Activated CD4-positive, alpha-beta T cell treated with anti-CD3 and anti-CD28 coated beads, Interleukin-2, amount 50 U/mL, for 16 hours (primary cell): ENCODE results near the gene STAM2.

Source experiments
- DNase-seq: peaks from one replicate; pipeline ENCODE4 v3.0.0-alpha.2; 2020

The STAM2 gene

GRCh38 chr2:152067823-152068222, 107.7 kb downstream of the STAM2 start:
- DNase-seq: no peak
